WTC11 (cell line): ENCODE data around the gene SH3BGR. TPM values are rescaled to one million over a fixed set of nuclear protein-coding genes. Genes with fewer than 3 reads are reported as not detected.

ENCODE experiments used
- ATAC-seq: fragments of 200-7000 bp; cut with Tn5 transposase; 2 replicates; pipeline ENCODE4 v1.10.0; 2021; ENCODE audit warnings: mild to moderate bottlenecking, moderate library complexity
- CTCF ChIA-PET: fragments of 300-600 bp; sonication (Branson Sonifier 250); formaldehyde crosslinking; loops from one replicate; lab custom pipeline; 2021; ENCODE audit warnings: antibody characterized with exemption; lab: Charles Lee
- POLR2A ChIA-PET: fragments of 350-600 bp; sonication (Branson Sonifier 250); formaldehyde crosslinking; loops from one replicate; lab custom pipeline; 2021; ENCODE audit warnings: antibody characterized with exemption; lab: Charles Lee
- DNase-seq: peaks from one replicate; pipeline ENCODE4 v3.0.0; 2021; ENCODE audit warnings: low spot score
- H3K27ac Mint-ChIP-seq: 2 replicates; pipeline ENCODE4 v1.8.0; 2021; ENCODE audit warnings: mixed read lengths
- H3K27me3 Mint-ChIP-seq: 2 replicates; pipeline ENCODE4 v1.8.0; 2021; ENCODE audit warnings: low read depth, mild to moderate bottlenecking, moderate library complexity, mixed read lengths
- H3K36me3 Mint-ChIP-seq: 2 replicates; pipeline ENCODE4 v1.8.0; 2021; ENCODE audit warnings: mixed read lengths
- H3K4me1 Mint-ChIP-seq: 2 replicates; pipeline ENCODE4 v1.8.0; 2022; ENCODE audit warnings: mixed read lengths
- H3K4me3 Mint-ChIP-seq: 2 replicates; pipeline ENCODE4 v1.8.0; 2021; ENCODE audit warnings: mild to moderate bottlenecking, moderate library complexity, mixed read lengths
- H3K9me3 Mint-ChIP-seq: 2 replicates; pipeline ENCODE4 v1.8.0; 2021; ENCODE audit warnings: mixed read lengths
- ARID4B ChIP-seq: sonication (generic); formaldehyde crosslinking; IDR thresholded peaks from 2 replicates; pipeline ENCODE4 v1.8.0; 2023; ENCODE audit warnings: missing genetic modification reagents, mild to moderate bottlenecking, borderline replicate concordance
- CREB1 ChIP-seq: sonication (generic); formaldehyde crosslinking; IDR thresholded peaks from 2 replicates; pipeline ENCODE4 v1.8.0; 2023; ENCODE audit warnings: mild to moderate bottlenecking, missing genetic modification reagents
- CREM ChIP-seq: sonication (generic); formaldehyde crosslinking; IDR thresholded peaks from 2 replicates; pipeline ENCODE4 v1.8.1; 2022; ENCODE audit warnings: mild to moderate bottlenecking, missing genetic modification reagents, moderate library complexity
- ELF4 ChIP-seq: sonication (generic); formaldehyde crosslinking; IDR thresholded peaks from 2 replicates; pipeline ENCODE4 v1.8.1; 2022; ENCODE audit warnings: low read depth, mild to moderate bottlenecking, moderate library complexity, missing genetic modification reagents
- FOXK1 ChIP-seq: sonication (generic); formaldehyde crosslinking; IDR thresholded peaks from 2 replicates; pipeline ENCODE4 v1.8.0; 2022; ENCODE audit warnings: mild to moderate bottlenecking, moderate library complexity, missing genetic modification reagents
- GABPB1 ChIP-seq: sonication (generic); formaldehyde crosslinking; IDR thresholded peaks from 2 replicates; pipeline ENCODE4 v1.8.1; 2023; ENCODE audit warnings: mild to moderate bottlenecking, missing genetic modification reagents
- HMGA2 ChIP-seq: fragments of 250-450 bp; sonication (Bioruptor Pico); IDR thresholded peaks from 2 replicates; pipeline ENCODE4 v1.4.0; 2021; ENCODE audit warnings: mild to moderate bottlenecking, moderate library complexity
- JUN ChIP-seq: sonication (generic); formaldehyde crosslinking; IDR thresholded peaks from 2 replicates; pipeline ENCODE4 v1.8.0; 2023; ENCODE audit warnings: mild to moderate bottlenecking, missing genetic modification reagents
- MLX ChIP-seq: sonication (generic); formaldehyde crosslinking; IDR thresholded peaks from 2 replicates; pipeline ENCODE4 v1.8.1; 2023; ENCODE audit warnings: mild to moderate bottlenecking, missing genetic modification reagents, moderate library complexity
- MXD4 ChIP-seq: fragments of 250-450 bp; sonication (Bioruptor Pico); IDR thresholded peaks from 2 replicates; pipeline ENCODE4 v1.8.0; 2021; ENCODE audit warnings: mild to moderate bottlenecking, moderate library complexity, borderline replicate concordance
- NR2C2 ChIP-seq: sonication (generic); formaldehyde crosslinking; IDR thresholded peaks from 2 replicates; pipeline ENCODE4 v1.8.0; 2022; ENCODE audit warnings: mild to moderate bottlenecking, missing genetic modification reagents
- PREB ChIP-seq: sonication (generic); formaldehyde crosslinking; IDR thresholded peaks from 2 replicates; pipeline ENCODE4 v1.8.1; 2022; ENCODE audit warnings: mild to moderate bottlenecking, missing genetic modification reagents, moderate library complexity, borderline replicate concordance
- PRRX2 ChIP-seq: fragments of 250-450 bp; sonication (Bioruptor Pico); IDR thresholded peaks from 2 replicates; pipeline ENCODE4 v1.8.0; 2021; ENCODE audit warnings: mild to moderate bottlenecking
- RORB ChIP-seq: fragments of 250-450 bp; sonication (Bioruptor Pico); IDR thresholded peaks from 2 replicates; pipeline ENCODE4 v1.9.0; 2021; ENCODE audit warnings: mild to moderate bottlenecking
- SP1 ChIP-seq: sonication (generic); formaldehyde crosslinking; conservative IDR thresholded peaks from 2 replicates; pipeline ENCODE4 v1.8.1; 2022; ENCODE audit warnings: missing genetic modification reagents
- ZNF281 ChIP-seq: sonication (generic); formaldehyde crosslinking; IDR thresholded peaks from 2 replicates; pipeline ENCODE4 v1.8.0; 2023; ENCODE audit warnings: mild to moderate bottlenecking, missing genetic modification reagents
- ZNF317 ChIP-seq: sonication (generic); formaldehyde crosslinking; IDR thresholded peaks from 2 replicates; pipeline ENCODE4 v1.8.1; 2023; ENCODE audit warnings: low read depth, mild to moderate bottlenecking, moderate library complexity, missing genetic modification reagents, borderline replicate concordance
- ZNF416 ChIP-seq: fragments of 250-450 bp; sonication (Bioruptor Pico); IDR thresholded peaks from 2 replicates; pipeline ENCODE4 v1.9.0; 2021; ENCODE audit warnings: mild to moderate bottlenecking, inconsistent platforms
- ZNF512 ChIP-seq: sonication (generic); formaldehyde crosslinking; IDR thresholded peaks from 2 replicates; pipeline ENCODE4 v1.8.1; 2022; ENCODE audit warnings: missing genetic modification reagents, borderline replicate concordance
- total RNA-seq: library from RNA; stranded (reverse); gene quantifications from 3 replicates; pipeline ENCODE4 v1.2.3, GENCODE V29; 2021

The SH3BGR gene
- total RNA-seq, 1 experiment from 2014 or later, result 3.2 TPM

GRCh38 chr21:39525601-39526000, 73.8 kb downstream of the SH3BGR start:
- POLR2A ChIA-PET, result no interaction called here
- CTCF ChIA-PET, result no interaction called here
- peaks cover 39% of the 10 kb centered on the region for H3K4me1 Mint-ChIP-seq
- H3K27me3 Mint-ChIP-seq, result peaks cover 19% of the 10 kb centered on the region
- TF ChIP-seq CREB1 (CRISPR knock-in tag) (no peak), MXD4 (no peak), PRRX2 (CRISPR knock-in tag) (no peak), RORB (CRISPR knock-in tag) (no peak), SP1 (CRISPR knock-in tag) (no peak), NR2C2 (no peak), ZNF317 (no peak), ARID4B (CRISPR knock-in tag) (no peak), ZNF512 (CRISPR knock-in tag) (no peak), PREB (CRISPR knock-in tag) (no peak), ELF4 (CRISPR knock-in tag) (no peak), ZNF281 (CRISPR knock-in tag) (no peak), CREM (no peak), MLX (no peak), HMGA2 (CRISPR knock-in tag) (no peak), FOXK1 (CRISPR knock-in tag) (no peak), JUN (CRISPR knock-in tag) (no peak), GABPB1 (CRISPR knock-in tag) (no peak), ZNF416 (no peak)
- H3K4me3 Mint-ChIP-seq, result no peak overlapping the region
- DNase-seq (no peak), ATAC-seq (no peak)
- no peak overlapping the region for H3K27ac Mint-ChIP-seq
- H3K9me3 Mint-ChIP-seq, result peaks cover 24% of the 10 kb centered on the region
- peaks cover 19% of the 10 kb centered on the region for H3K36me3 Mint-ChIP-seq
